ENCODE data around the gene OCSTAMP.

The OCSTAMP gene

GRCh38 chr20:46573234-46573633 is 22.8 kb upstream of the OCSTAMP start:
- DNase-seq = no peak

DNA sequence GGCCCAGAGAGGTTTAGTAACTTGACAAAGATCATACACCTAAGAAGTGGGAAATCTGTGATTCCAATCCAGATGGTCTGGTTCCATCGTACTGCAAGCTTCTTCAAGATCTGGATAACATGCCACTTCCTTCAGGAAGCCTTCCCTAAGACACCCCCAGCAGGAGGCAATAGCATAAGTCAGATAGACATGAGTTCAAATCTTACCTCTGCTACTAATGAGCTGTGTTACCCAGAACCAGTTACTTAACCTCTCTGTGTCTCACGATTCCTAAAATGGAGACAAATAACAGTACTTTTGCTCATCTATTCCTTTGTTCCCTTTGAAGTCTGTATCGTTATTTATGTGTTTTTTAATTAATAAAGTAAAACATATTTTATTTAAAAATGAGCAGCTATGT is 22.3 kb upstream of the OCSTAMP start:
- no peak for DNase-seq

- no peak for DNase-seq
Measured at GRCh38 chr20:46572153-46572552, 21.7 kb upstream of the OCSTAMP start.

DNA sequence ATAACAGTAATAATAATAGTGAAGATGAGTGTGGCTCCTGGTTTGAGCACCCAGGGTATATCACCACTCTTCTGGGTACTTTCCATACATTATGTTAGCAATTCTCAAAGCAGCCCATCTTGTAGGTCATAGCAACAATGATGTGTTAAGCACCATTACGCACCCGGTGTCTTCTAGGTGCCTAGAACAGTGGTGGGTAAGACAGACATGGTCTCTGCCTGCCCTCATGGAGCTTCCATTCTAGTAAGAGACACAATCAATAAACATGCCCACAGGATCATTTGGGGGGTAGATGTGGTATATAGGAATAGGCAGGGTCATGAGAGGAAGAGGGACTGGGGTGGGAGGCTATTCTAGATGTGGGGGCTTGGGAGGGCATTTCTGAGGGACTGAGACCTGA is 21.0 kb upstream of the OCSTAMP start:
- DNase-seq = no peak

GRCh38 chr20:46570956-46571355 is 20.5 kb upstream of the OCSTAMP start:
- no peak for DNase-seq

- DNase-seq = no peak
Measured at GRCh38 chr20:46569961-46570360, 19.5 kb upstream of the OCSTAMP start.

DNA sequence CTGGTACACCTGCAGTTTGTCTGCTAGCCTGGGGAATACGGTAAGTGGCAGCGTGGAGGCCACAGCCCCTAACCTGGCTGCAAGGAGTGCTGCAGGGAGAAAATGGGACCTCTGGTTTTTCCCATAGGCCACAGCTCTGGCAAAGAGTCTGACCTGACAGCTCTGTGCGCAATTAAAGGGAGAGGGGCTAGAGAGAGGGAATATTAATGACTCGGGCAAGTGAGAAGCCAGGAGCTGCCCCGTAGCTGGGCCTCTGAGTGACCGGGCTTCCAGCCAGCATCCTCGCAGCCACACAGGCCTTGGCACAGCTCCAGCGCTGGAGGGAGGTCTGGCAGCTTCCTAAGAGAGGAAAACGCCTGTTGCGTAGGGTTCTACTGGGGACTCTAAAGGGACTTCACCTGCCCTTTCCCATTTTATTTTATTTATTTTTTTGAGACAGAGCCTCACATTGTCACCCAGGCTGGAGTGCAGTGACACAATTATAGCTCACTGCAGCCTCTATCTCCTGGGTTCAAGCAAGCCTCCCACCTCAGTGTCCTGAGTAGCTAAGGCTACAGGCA is 18.2 kb upstream of the OCSTAMP start:
- no peak for DNase-seq

- DNase-seq = no peak
Measured at GRCh38 chr20:46566125-46566524, 15.7 kb upstream of the OCSTAMP start.

DNA sequence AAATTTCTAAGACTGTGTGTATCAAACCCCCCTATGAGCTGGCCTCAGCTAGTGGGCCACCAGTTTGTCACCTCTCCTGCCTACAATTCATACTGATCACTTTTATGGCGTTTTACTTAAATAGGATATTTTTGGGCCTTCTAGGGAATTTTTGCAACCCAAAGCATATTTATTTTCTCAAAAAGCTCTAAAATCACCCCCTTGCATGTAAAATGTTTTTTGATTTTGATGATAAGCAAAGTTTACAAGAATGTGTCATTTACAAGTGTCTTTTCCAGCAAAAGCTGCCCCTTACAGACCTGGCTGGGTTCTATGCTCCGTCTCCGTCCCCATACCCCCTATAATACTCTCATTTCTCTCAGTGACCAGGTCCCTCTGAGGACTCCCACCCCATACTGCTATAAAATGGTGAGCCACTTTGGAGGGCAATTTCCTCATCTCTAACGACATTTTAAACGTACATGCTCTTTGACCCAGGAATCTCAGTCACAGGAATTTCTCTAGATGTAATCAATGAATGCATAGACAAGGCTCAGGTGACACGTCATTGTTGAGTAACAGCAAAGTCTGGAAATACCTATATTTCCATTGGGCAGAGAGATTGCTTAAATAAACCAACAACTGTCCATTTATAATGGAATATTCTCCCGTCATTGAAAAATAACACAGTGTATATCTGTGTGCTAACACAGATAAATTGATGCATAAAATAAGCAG is 13.9 kb upstream of the OCSTAMP start:
- DNase-seq = no peak

DNA sequence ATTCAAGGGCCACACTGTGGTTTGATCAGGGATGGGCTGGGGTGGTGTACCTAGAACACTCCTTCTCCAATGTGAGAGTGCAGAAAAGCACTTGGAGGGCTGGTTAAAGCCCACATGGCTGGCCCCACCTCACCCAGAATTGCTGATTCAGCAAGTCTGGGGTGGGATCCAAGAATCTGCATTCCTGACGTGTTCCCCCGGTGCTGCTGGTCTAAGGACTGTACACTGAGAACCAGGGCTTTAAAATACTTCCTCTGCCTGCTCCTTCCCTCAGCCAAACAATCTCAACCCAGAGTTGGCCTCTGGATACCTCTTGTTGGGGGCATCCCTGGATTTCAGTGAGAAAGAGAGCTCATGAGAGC is 13.4 kb upstream of the OCSTAMP start:
- no peak for DNase-seq

DNA sequence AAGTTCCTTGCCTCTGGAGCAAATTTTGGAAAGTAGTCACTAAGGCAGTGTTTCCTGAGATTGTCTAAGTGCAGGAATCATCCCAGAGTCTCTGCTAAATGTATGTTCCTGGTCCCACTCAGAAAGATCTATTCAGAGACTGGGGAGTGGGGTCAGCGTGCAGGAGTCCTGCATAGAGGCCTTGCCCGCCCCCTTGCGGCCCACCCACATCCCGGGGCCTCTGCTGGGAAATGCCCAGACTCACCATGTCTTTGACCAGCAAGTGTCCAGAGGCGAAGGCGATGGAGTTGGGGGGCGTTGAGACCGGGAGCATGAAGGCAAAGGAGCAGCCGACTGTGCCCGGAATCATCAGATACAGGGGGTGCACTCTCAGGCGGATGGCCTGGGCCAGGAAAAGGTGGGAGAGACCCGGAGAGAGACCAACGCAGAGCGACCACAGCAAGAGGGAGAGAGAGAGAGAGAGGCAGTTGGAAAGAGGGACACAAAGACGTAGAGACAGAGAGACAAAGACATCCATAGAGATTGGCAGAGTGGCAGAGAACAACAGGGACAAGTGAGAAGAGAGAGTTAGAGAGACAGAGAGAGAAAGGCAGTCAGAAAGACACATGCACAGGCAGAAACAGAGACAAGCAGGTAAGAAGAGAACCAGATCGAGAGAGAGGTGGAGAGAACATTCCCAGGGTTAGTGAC is 12.9 kb upstream of the OCSTAMP start:
- DNase-seq = no peak

GRCh38 chr20:46562373-46563169 is 12.1 kb upstream of the OCSTAMP start:
- peak; percentile 60 for DNase-seq

DNA sequence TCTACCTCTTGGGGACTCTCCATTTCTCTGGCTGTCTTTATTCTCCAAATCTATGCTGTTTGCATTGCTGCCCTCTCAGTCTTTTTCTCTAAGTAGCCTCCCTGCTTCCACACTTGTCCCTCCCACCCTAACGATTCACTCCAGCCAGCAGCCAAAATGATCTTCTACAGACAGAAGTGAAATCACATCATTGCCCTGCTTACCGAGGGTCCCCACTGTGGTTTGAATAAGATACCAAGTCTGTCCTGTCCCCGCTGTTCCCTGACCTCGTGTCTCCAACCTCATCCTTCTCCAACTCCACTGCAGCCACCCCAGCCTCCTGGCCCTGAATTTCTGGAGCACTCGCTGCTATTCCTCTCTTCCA is 11.5 kb upstream of the OCSTAMP start:
- no peak for DNase-seq

- no peak for DNase-seq
Measured at GRCh38 chr20:46559685-46560440, 9.4 kb upstream of the OCSTAMP start.

GRCh38 chr20:46559001-46559400 is 8.5 kb upstream of the OCSTAMP start:
- DNase-seq = no peak

DNA sequence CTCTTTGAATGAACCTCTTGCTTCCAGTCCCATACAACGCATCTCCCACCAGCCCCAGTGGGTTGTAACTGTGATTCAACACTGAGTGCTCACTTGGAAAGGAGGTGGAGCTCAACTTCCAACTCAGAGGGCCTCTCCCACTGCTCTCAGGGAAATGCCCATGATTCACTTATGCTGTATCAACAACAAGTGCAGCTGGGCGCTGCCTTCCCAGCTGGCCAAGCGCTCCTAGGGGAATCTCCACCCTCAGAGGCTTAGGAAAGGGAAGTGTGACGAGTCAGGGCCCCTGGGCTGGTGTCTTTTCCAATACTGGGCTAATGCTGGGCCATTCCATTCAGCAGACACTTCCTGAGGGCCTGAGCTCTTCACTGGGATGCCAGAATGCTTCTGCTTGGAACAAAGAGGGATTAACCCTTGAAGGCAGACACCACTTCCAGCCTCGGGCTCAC is 8.1 kb upstream of the OCSTAMP start:
- no peak for DNase-seq

DNA sequence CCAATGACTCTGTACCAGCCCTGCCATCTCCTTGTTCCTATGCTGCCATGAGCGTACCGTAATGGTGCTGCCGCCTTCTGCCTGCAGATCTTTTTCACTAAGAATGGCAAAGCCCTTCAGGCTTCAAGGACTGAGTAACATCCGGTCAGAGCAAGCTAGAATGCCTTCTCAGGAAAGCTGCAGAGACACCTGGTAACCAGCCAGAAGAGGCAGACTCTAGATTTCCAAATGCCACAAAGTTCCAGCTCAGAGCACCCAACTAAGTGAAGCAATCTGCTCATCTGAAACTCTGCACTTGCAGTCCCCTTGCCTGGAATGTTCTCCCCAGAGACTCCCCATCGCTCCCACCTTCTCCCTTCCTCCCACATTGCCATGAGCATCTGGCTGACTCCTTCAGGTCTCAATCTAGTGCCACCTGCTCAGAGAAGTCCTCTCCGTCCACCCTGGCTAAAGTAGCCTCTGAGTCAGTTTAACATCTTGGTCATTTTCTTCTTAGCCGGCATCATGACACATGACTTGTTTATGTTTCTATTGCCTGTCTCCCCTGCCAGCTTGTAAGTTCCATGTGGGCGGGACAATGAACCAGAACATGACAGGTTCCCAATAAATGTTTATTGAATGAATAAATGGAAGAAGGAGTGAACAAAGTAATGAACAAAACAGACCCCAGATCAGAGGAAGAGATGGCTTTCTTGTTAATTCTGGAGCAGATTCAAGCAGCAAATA is 6.9 kb upstream of the OCSTAMP start:
- no peak for DNase-seq

DNA sequence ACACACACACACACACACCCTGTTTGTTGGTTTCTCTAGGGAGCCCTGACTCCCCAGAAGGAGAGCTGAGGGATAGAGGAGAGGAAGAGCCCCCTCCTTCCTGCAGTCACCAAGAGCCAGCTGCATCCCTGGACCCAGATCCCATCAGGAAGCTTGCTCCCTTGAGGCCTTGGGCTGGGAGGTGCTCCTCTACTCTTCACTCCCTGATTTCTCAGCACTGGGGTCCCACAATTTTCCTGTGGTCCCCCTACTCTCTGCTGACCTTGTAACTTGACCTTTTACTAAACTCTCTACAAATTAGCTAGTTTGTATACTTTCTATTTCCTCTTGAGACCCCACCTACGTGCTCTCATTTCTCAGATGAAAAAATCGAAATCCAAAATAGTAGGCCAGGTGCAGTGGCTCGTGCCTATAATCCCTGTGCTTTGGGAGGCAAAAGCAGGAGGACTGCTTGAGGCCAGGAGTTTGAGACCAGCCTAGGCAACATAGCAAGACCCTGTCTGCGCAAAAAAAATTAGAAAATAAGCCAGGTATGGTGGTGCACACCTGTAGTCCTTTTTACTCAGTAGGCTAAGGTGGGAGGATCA is 5.0 kb upstream of the OCSTAMP start:
- no peak for DNase-seq

GRCh38 chr20:46554828-46555227 is 4.4 kb upstream of the OCSTAMP start:
- DNase-seq = no peak

- DNase-seq = no peak
Measured at GRCh38 chr20:46553926-46554325, 3.5 kb upstream of the OCSTAMP start.

Data from CD4-positive, alpha-beta T cell treated with Interleukin-21 for 1 hour (primary cell).